GM18505 (cell line): ENCODE results near the gene TRIM29.

Experiments
- ATAC-seq: cut with Tn5 transposase; IDR thresholded peaks from one replicate; pipeline ENCODE4 v1.9.1; 2021; ENCODE audit not compliant: unreplicated experiment
- POLR2A ChIP-seq: IDR thresholded peaks from 4 replicates; pipeline ENCODE4 v1.6.1; 2011; ENCODE audit warnings: borderline replicate concordance; ENCODE audit not compliant: insufficient read depth, insufficient read length; ENCODE audit errors: extremely low read depth

Gene TRIM29

GRCh38 chr11:120096369-120097191 lies 41.3 kb downstream of the TRIM29 start:
- TF ChIP-seq POLR2A, result no peak
- ATAC-seq, result no peak

GRCh38 chr11:120095516-120095915 lies 42.4 kb downstream of the TRIM29 start:
- no peak for TF ChIP-seq POLR2A
- no peak for ATAC-seq

DNA sequence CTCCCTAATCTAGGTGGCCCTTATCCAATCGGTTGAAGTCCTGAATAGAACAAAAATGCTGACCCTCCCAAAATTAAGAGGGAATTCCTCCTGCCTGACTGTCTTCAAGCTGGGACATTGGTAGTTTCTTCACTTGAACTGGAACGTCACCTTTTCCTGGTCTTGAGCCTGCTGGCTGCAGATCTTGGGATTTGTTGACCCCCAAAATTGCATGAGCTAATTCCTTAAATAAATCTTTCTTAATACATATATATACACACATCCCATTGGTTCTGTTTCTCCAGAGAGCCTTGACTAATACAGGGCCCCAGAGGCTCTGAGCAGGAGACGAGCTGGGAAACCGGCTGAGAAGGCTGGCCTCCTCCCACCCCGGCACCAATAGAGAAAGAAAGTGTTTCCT lies 46.2 kb downstream of the TRIM29 start:
- TF ChIP-seq POLR2A, result no peak
- ATAC-seq, result no peak

- TF ChIP-seq POLR2A, result no peak
- ATAC-seq, result no peak
Observed at GRCh38 chr11:120091121-120091520, 46.8 kb downstream of the TRIM29 start.

DNA sequence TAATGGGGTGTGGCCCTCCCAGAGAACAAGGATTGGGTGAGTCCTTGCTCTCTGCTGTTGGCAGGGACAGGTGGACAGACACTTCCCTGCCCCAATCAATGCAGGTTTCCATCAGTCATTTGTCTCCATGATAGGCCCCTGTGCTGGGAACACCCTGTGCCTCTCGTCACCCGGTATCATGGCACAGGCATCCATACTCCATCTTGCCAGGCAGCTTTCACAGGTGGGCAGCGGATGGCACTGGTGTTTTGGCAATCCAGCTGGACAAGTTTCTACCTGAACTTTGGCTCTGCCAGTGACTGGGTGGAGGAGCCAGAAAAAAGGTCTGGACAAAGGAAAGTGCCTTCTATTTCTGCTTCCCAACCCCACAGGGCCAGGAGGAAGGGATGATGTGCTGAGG lies 47.5 kb downstream of the TRIM29 start:
- no peak for TF ChIP-seq POLR2A

DNA sequence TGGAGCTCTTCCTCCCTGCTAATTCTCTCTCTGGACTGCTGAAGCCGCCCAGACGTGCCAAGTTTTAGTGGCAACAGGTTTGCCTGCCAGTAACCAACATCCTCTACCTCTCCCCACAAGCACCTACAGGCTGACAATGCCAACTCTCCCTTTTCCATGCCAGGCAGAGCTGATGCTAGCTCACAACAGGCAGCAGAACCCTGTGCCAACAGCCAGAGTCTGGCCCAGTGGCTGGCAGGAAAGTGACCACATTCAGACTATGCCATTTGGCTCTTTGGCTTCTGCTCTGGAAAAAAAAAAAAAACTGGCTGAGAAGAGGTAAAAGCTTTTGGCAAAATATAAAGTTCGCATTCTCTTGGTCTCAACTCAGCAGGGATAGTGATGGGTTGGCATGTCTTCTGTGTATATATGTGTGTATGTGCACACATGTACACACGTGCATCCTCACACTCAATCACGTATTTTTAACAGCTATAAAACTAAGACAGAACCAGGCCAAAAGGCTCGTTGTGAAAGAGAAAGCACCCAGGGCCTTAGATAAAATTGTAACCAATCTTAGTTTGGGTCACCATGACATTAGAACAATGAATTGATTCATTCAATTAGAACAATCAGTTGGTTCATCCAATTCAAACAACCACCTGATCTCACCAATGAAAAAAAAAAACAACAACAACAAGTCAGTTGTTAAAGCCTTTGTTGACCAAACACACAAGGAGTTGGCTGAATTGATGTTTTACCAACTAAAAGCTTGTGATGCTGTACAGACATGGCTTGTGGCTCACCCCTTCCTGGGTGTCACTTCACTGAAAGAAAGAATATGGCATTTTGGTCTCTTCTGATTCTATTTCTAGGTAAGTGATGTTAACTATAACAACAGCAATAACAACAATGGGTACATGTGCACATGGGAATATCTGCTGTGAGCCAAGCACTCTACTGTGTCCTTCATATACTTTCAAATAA lies 48.6 kb downstream of the TRIM29 start:
- no peak for TF ChIP-seq POLR2A
- ATAC-seq, result no peak

More for the DNA sequence above, 47.5 kb downstream of the TRIM29 start:
- no peak for ATAC-seq

DNA sequence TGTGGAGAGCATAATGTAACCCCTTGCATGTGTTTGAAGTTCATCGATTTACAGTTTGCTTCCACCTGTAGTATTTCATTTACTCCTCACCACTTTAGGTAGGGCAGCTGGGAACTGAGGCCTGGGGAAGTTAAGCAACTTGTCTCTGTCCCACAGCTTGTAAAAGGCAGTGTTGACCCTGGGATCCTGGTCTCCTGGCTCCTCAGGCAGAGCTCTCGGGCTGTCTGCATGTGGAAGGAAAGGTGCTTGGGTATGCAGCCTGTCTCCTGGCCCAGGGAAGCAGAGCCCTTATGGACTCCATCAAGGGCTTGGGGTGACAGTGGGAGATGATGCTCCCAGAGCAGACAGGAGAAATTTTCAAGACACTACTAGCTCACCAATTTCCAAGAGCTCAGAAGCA lies 49.9 kb downstream of the TRIM29 start:
- ATAC-seq, result no peak
- no peak for TF ChIP-seq POLR2A

DNA sequence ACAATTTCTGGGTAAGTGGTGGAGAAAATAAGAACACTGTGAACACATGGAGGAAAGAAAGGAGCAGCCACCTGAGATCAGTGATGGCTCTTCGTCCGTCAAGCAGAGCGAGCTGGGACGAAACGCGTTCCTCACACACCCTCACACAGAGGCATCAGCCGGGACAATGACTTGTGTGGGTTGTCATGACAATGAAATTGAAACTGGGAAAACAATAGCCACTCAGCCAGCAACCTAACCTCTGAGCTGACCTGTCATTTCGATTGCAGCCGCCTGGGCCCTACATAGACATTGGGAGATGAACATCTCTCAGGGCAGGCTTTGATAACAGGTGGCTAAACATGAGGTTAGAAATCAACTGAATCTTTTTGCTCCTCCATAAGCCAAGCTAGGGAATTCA lies 51.3 kb downstream of the TRIM29 start:
- ATAC-seq, result no peak
- TF ChIP-seq POLR2A, result no peak

DNA sequence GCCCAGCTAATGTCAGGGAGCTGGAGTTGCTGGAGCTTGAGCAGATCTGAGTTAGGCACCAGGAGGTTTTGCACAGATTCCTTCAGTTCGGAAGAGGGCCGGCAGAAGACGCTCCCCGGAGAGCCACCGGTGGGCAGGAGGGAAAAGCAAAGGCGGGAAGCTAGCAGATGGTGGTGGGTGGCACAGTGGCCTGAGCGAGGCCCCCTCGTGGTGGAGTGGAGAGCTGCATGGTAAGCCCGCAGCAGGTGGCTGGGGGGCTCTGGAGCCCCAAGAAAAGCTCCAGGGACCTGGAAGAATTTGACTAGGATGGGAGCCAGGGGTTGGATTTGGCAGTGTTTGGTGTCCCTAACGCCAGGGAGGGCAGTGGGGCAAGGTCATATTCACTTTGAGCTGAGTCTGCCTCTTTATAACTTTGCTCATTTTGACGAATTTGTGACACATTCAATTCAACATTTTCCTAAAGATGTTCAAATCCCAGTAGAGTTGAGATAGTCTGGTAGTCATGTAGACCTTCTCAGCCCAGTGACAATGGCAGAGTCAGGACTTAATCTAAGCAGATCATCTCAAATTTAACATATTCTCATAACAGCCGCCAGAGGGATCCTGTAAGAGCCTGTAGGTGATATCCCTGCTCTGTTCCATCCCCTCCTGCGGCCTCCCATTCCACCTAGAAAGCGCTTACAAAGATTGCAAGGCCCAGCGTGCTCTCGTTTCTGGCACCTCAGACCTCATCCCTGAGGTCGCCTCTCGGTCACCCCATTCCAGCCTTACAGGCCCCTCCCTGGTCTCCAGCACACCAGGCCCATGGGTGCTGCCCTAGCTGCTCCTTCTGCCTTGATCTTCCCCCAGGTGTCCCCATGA lies 57.9 kb downstream of the TRIM29 start:
- no peak for ATAC-seq

GRCh38 chr11:120078397-120078796 lies 59.5 kb downstream of the TRIM29 start:
- no peak for TF ChIP-seq POLR2A
- ATAC-seq, result no peak

More for the DNA sequence above, 57.9 kb downstream of the TRIM29 start:
- TF ChIP-seq POLR2A, result no peak

DNA sequence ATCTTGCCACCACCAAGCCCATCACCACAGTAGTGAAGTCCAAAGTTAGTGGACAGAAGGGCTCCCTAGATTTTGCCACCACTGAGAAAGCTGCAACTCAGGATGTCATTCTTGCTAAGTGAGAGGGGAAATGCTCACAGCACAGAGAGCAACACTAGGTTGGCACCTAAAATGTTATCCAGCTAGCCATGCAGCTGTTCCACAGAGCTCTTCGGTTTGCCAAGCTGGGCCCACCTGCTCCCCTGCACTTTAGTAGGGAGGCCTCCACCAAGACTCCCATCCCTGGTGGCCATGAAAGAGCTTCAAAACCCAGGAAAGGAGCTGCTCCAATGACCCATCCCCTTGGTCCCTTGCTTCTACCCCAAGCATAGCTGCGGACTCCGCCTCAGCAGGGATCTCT lies 63.8 kb downstream of the TRIM29 start:
- ATAC-seq, result no peak
- TF ChIP-seq POLR2A, result no peak

DNA sequence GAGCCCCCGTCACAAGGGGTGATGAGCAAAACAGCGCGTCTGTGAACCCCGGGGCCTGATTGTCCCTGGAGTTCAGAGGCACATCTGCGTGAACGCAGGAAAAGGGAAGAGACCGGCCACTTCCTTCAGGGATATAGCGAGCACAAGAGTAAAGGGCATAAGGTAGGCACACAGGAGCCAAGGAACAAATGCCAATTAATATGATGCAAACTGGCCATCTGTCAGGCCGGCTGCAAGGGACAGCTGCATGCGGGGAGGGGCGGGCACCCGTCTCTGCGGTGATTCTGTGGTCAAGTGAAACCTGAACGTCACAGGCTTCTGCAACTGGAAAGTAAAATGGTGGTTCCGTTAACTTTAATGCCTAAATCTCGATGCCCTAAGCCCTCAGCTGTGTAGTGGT lies 64.7 kb downstream of the TRIM29 start:
- no peak for ATAC-seq
- no peak for TF ChIP-seq POLR2A

GRCh38 chr11:120068114-120068573 lies 69.8 kb downstream of the TRIM29 start:
- no peak for ATAC-seq
- no peak for TF ChIP-seq POLR2A
